ENCODE results near the gene HRAS.

The HRAS gene

GRCh38 chr11:567011-567628 is 31.7 kb upstream of the HRAS start:
- DNase-seq: peak in 1 of 2 experiments; percentile 31

- DNase-seq: no peak
Measured at GRCh38 chr11:565921-566509, 30.6 kb upstream of the HRAS start.

- no peak for DNase-seq
Measured at GRCh38 chr11:563812-564578, 28.6 kb upstream of the HRAS start.

- no peak for DNase-seq
Measured at GRCh38 chr11:563066-563811, 27.9 kb upstream of the HRAS start.

- no peak for DNase-seq
Measured at GRCh38 chr11:562046-562645, 26.8 kb upstream of the HRAS start.

- peak in 1 of 2 experiments; percentile 76 for DNase-seq
Measured at GRCh38 chr11:561148-562003, 26.0 kb upstream of the HRAS start.

GRCh38 chr11:560305-561147 is 25.1 kb upstream of the HRAS start, which contains the start of the genes LMNTD2 and RASSF7:
Gene LMNTD2 (minus strand): TSS chr11:560738. CDS start chr11:560716, 22 bp downstream.
Gene RASSF7 (plus strand): TSS chr11:560970. CDS start chr11:561769, 799 bp downstream.
- DNase-seq: peak; percentile 76 to 99

GRCh38 chr11:559712-560304 is 24.4 kb upstream of the HRAS start:
- no peak for DNase-seq

- no peak for DNase-seq
Measured at GRCh38 chr11:559020-559620, 23.7 kb upstream of the HRAS start.

- no peak for DNase-seq
Measured at GRCh38 chr11:558503-558902, 23.1 kb upstream of the HRAS start.

- DNase-seq: no peak
Measured at GRCh38 chr11:557328-558132, 22.2 kb upstream of the HRAS start.

GRCh38 chr11:556662-557256 is 21.4 kb upstream of the HRAS start:
- no peak for DNase-seq

- DNase-seq: peak in 1 of 2 experiments; percentile 73
Measured at GRCh38 chr11:555780-556661, 20.6 kb upstream of the HRAS start.

GRCh38 chr11:555227-555779 is 19.9 kb upstream of the HRAS start:
- DNase-seq: peak in 1 of 2 experiments; percentile 60

- peak; percentile 77 to 97 for DNase-seq
Measured at GRCh38 chr11:554428-555226, 19.3 kb upstream of the HRAS start.

- DNase-seq: no peak
Measured at GRCh38 chr11:553988-554340, 18.6 kb upstream of the HRAS start.
